NOMO-1 treated with dmso at 0.1 percent for 144 hours (cell line): ENCODE data around the gene ATF2.

Experiments used
- DNase-seq: peaks from one replicate; lab custom pipeline; 2025; ENCODE audit not compliant: unreplicated experiment; lab: John Stamatoyannopoulos, UW

ATF2 gene

DNA sequence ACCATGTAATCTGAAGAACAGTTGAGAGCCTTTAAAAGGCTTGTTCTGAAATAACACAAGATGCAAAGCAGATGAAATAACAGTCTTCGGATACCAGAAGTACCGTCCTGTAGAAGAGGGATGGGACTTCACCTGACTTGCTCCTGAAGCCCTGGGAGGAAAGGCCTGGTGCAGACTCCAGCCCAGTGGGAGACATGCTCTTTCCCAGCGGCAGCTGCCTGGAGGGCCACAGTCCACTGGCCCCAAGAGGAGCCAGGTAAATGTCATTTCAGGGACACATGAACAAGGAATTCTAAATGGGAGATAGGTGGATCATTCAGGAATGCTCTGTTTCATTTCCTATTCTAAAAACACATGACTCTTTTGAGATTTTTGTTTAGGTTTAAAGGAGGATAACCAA lies 140.2 kb downstream of the ATF2 start:
- no peak for DNase-seq

DNA sequence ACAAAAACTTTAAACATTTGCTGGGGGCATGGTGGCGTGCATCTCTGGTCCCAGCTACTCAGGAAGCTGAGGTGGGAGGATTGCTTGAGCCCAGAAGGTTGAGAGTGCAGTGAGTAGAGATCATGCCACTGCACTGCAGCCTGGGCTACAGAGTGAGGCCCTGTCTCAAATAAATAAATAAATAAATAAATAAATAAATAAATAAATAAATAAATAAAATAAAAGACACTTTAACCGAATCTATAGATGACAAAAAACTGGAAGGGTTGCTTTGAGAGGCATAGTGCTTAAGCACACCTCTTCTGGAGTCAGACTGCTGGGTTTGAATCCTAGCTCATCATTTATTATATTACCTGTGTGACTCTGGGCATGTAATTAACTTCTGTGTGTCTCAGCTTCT lies 141.6 kb downstream of the ATF2 start:
- DNase-seq, result no peak

DNA sequence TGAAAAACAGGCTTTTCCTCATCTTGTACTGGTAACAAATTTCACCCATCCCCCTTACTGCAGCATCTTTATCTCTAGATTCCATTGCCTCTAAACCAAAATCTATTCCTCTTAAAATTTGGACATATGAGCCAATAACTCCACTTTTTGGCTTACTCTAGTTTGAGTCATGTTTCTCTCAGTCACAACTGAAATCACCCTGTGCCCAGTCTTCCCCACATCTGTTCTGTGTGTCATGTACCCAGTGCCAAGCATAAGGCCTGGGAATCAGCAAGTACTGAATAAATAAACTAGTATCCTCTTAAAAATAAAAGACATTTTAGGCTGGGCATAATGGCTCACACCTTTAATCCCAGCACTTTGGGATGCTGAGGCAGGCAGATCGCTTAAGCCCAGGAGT lies 142.1 kb downstream of the ATF2 start:
- DNase-seq, result no peak

DNA sequence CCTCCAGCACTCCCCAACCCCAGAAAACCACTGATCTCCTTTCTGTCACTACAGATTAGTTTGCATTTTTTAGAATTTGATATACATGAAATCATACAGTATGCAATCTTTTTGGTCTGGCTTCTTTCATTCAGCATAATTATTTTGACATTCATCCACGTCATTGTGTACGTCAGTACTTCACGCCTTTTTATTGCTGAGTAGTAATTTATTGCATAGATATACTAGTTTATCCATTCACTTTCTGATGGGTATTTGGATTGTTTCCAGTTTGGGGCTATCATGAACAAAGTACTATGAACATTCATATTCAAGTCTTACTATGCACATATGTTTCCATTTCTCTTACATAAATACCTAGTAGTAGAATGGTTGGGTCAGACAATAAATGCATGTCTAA lies 142.8 kb downstream of the ATF2 start:
- no peak for DNase-seq

DNA sequence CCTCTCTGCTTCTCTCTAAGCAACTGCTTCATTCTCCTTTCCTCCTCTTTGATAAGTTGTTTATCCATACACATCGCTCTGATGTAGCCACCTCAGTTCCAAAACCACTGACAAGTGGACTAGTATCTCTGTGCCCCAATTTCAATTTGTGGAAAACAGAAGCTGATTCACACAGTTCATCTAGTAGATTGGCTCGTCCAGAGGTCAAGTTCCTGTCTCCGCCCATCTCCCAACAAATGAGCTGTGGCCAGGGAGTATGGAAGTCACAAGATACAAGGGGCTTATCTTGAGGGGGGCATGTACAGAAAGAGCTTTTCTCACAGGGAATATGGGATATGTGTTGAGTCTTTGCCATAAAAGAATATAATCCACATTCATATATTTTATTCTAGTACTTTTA lies 145.1 kb downstream of the ATF2 start:
- DNase-seq, result no peak
